ENCODE results near the gene INSYN1. TPM values are rescaled to one million over a fixed set of nuclear protein-coding genes. Genes with fewer than 3 reads are reported as not detected.
"Not testable (repeated sequence)": the region's sequence is repeated elsewhere in the genome, so short reads cannot be mapped to it uniquely, and the experiment has no call there.

Gene INSYN1
- polyA plus RNA-seq, 1 donor: 3.7 TPM

DNA sequence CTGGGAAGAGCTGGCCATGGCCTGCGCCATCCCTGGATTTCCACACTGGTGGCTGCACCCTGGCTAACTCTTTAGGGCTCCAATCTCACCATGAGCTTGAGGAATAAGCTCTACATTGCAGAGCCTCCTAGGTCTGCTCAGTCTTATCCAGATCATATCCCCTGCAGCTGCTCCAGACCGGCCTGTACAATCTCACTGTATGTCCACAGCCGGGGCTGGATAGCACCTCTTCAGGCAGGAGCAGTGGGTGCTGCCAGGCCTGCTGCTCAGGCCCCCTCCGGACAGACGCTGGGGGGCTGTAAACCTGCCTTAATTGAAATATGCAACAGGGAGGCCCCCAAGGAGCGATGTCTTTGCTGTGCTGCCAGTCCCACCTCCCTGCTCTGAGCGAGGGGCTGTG lies 15.6 kb downstream of the INSYN1 start:
- Histone ChIP-seq H3K4me3 (ENCODE audit: low read length) (no peak overlapping the region), H3K9me3 (ENCODE audit: control insufficient read depth, low read depth, low read length) (no peaks in the 10 kb centered on the region), H3K27me3 (ENCODE audit: control insufficient read depth, insufficient read depth, low read length) (peaks cover 6% of the 10 kb centered on the region), H3K27ac (ENCODE audit: low read length) (no peak overlapping the region), H3K36me3 (ENCODE audit: control insufficient read depth, insufficient read depth, low read length) (no peaks in the 10 kb centered on the region), H3K4me1 (ENCODE audit: control insufficient read depth, insufficient read depth, low read length) (no peaks in the 10 kb centered on the region)
- WGBS (ENCODE audit: insufficient coverage, low lambda C conversion rate): no CpG with 5 or more reads among the region's 7 CpGs
- no peak for DNase-seq

DNA sequence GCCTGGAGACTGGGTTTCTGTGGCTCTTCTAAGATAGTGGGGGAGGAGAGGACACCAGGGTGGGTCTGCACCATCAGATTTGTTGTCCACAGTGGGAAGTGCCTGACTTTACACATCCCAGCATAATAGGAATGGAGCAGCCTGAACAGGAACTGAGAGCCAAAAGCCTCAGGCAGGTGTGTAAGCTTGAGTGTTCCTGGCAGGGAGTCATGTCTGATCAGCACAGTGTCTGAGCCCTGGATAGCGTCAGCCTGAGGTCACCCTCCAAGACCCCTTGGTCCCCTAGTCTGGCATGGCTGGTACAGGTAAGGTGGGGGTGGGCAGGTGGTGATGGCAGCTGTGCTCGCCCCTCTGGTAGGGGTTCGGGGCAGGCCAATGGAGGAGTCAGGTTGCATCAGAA lies 20.2 kb downstream of the INSYN1 start:
- peaks cover 6% of the 10 kb centered on the region for H3K27me3 ChIP-seq (ENCODE audit: control insufficient read depth, insufficient read depth, low read length)
- no peaks in the 10 kb centered on the region for H3K4me1 ChIP-seq (ENCODE audit: control insufficient read depth, insufficient read depth, low read length)
- H3K9me3 ChIP-seq (ENCODE audit: control insufficient read depth, low read depth, low read length): no peaks in the 10 kb centered on the region
- no peak overlapping the region for H3K4me3 ChIP-seq (ENCODE audit: low read length)
- no peak for DNase-seq
- H3K36me3 ChIP-seq (ENCODE audit: control insufficient read depth, insufficient read depth, low read length): no peaks in the 10 kb centered on the region
- no CpG with 5 or more reads among the region's 3 CpGs for WGBS (ENCODE audit: insufficient coverage, low lambda C conversion rate)
- no peak overlapping the region for H3K27ac ChIP-seq (ENCODE audit: low read length)

DNA sequence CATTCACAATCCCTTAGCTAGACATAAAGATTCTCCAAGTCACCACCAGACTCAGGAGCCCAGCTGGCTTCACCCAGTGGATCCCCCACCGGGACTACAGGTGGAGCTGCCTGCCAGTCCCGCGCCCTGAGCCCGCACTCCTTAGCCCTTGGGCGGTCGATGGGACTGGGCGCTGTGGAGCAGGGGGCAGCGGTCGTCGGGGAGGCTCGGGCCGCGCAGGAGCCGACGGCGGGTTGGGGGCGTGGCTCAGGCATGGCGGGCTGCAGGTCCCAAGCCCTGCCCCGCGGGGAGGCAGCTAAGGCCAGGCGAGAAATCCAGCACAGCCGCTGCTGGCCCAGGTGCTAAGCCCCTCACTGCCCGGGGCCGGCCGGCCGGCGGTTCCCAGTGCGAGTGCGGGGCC lies 21.1 kb downstream of the INSYN1 start:
- not testable (repeated sequence) for H3K27me3 ChIP-seq (ENCODE audit: control insufficient read depth, insufficient read depth, low read length); H3K4me3 ChIP-seq (ENCODE audit: low read length); H3K4me1 ChIP-seq (ENCODE audit: control insufficient read depth, insufficient read depth, low read length); H3K27ac ChIP-seq (ENCODE audit: low read length); DNase-seq; H3K36me3 ChIP-seq (ENCODE audit: control insufficient read depth, insufficient read depth, low read length); H3K9me3 ChIP-seq (ENCODE audit: control insufficient read depth, low read depth, low read length)
- no CpG with 5 or more reads among the region's 29 CpGs for WGBS (ENCODE audit: insufficient coverage, low lambda C conversion rate)

DNA sequence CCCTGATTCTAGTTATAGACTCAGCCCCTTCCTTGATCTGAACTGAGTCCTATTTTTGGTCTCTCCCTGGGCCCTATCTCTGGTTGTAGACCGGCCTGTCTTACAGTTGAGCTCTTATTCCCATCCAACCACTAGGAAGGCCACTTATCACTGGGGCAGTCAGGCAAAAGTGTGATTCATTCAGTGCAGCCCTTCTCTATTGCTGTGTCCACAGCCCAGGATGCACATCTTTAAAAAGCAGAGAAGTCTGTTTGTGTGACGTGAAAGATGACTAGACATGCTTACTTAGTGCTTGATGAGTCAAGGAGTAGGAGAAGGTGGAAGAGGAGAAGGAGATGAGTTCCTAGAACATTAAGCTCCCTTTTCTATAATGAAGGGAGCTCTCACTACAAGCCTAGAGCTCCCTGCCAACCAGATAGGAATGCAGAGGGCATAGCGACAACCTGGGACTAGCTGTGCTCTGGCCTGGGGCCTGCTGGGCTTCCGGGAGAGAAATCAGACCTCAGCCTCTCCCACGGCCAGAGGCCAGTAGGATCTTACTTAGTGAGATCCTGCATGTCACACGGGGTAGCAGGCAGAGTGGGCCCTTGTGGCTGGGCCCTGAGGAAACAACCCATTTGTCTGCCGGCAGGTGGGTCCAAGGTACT lies 25.7 kb downstream of the INSYN1 start:
- H3K36me3 ChIP-seq (ENCODE audit: control insufficient read depth, insufficient read depth, low read length): no peaks in the 10 kb centered on the region
- no CpG with 5 or more reads among the region's 7 CpGs for WGBS (ENCODE audit: insufficient coverage, low lambda C conversion rate)

DNA sequence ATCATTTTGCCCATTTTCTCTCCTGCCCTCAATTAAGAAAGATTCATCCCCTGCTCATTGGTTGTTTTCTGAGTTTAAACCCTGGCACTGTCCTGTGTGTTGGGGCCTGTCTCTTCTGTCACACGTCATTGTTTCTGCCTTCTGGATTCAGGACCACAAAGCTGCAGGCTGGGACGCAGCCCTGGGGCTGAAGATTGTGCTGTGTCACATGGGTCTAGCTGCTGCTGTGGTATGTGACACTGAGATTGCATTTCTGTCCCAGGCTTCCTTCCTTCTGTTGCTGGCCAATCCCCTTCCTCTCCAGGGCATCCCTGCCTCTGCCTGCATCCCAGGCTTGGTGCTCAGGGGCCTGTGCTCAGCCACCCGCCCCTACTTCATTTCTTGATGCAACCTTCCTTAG lies 28.9 kb downstream of the INSYN1 start:
- WGBS (ENCODE audit: insufficient coverage, low lambda C conversion rate): no CpG with 5 or more reads among the region's 3 CpGs
- DNase-seq: no peak
- Histone ChIP-seq H3K27me3 (ENCODE audit: control insufficient read depth, insufficient read depth, low read length) (no peaks in the 10 kb centered on the region), H3K4me1 (ENCODE audit: control insufficient read depth, insufficient read depth, low read length) (no peaks in the 10 kb centered on the region), H3K27ac (ENCODE audit: low read length) (no peak overlapping the region), H3K9me3 (ENCODE audit: control insufficient read depth, low read depth, low read length) (no peaks in the 10 kb centered on the region), H3K4me3 (ENCODE audit: low read length) (no peak overlapping the region), H3K36me3 (ENCODE audit: control insufficient read depth, insufficient read depth, low read length) (no peaks in the 10 kb centered on the region)

More for the DNA sequence above, 25.7 kb downstream of the INSYN1 start:
- Histone ChIP-seq H3K27ac (ENCODE audit: low read length) (no peak overlapping the region), H3K4me1 (ENCODE audit: control insufficient read depth, insufficient read depth, low read length) (no peaks in the 10 kb centered on the region), H3K27me3 (ENCODE audit: control insufficient read depth, insufficient read depth, low read length) (no peaks in the 10 kb centered on the region), H3K4me3 (ENCODE audit: low read length) (no peak overlapping the region), H3K9me3 (ENCODE audit: control insufficient read depth, low read depth, low read length) (no peaks in the 10 kb centered on the region)
- DNase-seq: no peak

DNA sequence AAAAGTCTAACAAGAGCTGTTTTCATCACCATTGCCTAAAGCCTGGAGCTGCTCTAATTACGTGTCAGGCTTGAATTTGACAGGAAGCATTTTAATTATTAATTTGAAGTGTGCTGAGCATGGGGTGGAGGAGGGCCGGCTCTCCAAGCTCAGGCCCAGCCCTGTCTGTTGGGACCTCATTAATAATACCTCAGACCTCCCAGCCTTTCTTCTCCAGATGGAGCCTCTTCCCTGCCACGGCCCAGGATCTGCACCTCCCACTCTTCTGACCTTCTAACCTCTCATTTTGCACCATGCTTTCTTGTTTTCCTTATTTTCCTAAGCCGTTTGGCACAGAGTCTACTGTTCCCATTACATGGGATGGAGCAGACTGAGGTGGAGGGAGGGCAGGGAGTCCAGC lies 30.0 kb downstream of the INSYN1 start:
- no peak overlapping the region for H3K4me3 ChIP-seq (ENCODE audit: low read length)
- no peaks in the 10 kb centered on the region for H3K9me3 ChIP-seq (ENCODE audit: control insufficient read depth, low read depth, low read length)
- DNase-seq: no peak
- no peaks in the 10 kb centered on the region for H3K36me3 ChIP-seq (ENCODE audit: control insufficient read depth, insufficient read depth, low read length)
- no peaks in the 10 kb centered on the region for H3K4me1 ChIP-seq (ENCODE audit: control insufficient read depth, insufficient read depth, low read length)
- no peaks in the 10 kb centered on the region for H3K27me3 ChIP-seq (ENCODE audit: control insufficient read depth, insufficient read depth, low read length)
- 0% methylated on average over 1 of the region's 4 CpGs for WGBS (ENCODE audit: insufficient coverage, low lambda C conversion rate)
- no peak overlapping the region for H3K27ac ChIP-seq (ENCODE audit: low read length)

DNA sequence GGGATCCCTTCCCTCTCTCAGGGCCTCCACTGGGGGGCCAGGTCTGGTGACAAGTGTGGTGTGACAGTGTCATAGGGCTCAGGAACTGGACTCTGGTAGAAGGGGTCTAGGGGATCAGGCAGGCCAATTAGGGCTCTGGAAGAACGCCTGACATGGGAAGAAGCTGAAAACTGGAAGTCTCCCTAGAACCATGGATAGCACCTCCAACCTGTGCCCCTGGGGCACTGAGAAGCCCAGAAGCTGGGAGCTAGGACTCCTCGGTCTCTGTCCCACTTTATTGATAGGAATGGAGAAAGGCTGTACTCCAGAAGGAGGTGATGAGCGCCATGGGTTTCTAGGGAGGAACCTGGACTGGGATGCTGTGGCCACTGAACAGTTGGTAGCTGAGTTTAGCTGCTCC lies 30.7 kb downstream of the INSYN1 start:
- H3K36me3 ChIP-seq (ENCODE audit: control insufficient read depth, insufficient read depth, low read length): no peaks in the 10 kb centered on the region
- no peaks in the 10 kb centered on the region for H3K27me3 ChIP-seq (ENCODE audit: control insufficient read depth, insufficient read depth, low read length)
- no peaks in the 10 kb centered on the region for H3K4me1 ChIP-seq (ENCODE audit: control insufficient read depth, insufficient read depth, low read length)
- H3K9me3 ChIP-seq (ENCODE audit: control insufficient read depth, low read depth, low read length): no peaks in the 10 kb centered on the region
- no CpG with 5 or more reads among the region's 3 CpGs for WGBS (ENCODE audit: insufficient coverage, low lambda C conversion rate)
- DNase-seq: no peak
- no peak overlapping the region for H3K4me3 ChIP-seq (ENCODE audit: low read length)
- no peak overlapping the region for H3K27ac ChIP-seq (ENCODE audit: low read length)

DNA sequence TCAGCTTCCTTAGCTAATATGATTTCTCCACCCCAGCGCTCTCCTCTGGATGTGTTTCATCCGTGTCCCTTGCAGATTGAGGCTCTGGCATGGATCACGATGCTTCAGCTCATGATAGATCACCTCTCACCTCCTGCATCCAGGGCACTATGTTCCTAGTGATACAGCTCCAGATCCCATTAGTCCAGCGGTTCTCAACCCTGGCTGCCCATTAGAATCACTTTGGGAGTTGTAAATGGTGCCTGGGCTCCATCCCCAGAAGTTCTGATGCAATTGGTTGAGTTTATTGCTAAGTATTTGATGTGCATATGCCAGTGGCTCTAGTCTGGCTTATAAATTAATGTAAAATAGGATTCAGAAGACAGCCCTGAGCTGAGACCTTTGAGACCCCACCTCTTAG lies 34.5 kb downstream of the INSYN1 start:
- no peaks in the 10 kb centered on the region for H3K9me3 ChIP-seq (ENCODE audit: control insufficient read depth, low read depth, low read length)
- no peaks in the 10 kb centered on the region for H3K4me1 ChIP-seq (ENCODE audit: control insufficient read depth, insufficient read depth, low read length)
- H3K27ac ChIP-seq (ENCODE audit: low read length): no peak overlapping the region
- no peak overlapping the region for H3K4me3 ChIP-seq (ENCODE audit: low read length)
- 80% methylated on average over 1 of the region's 4 CpGs for WGBS (ENCODE audit: insufficient coverage, low lambda C conversion rate)
- no peaks in the 10 kb centered on the region for H3K27me3 ChIP-seq (ENCODE audit: control insufficient read depth, insufficient read depth, low read length)
- peaks cover 10% of the 10 kb centered on the region for H3K36me3 ChIP-seq (ENCODE audit: control insufficient read depth, insufficient read depth, low read length)
- no peak for DNase-seq

DNA sequence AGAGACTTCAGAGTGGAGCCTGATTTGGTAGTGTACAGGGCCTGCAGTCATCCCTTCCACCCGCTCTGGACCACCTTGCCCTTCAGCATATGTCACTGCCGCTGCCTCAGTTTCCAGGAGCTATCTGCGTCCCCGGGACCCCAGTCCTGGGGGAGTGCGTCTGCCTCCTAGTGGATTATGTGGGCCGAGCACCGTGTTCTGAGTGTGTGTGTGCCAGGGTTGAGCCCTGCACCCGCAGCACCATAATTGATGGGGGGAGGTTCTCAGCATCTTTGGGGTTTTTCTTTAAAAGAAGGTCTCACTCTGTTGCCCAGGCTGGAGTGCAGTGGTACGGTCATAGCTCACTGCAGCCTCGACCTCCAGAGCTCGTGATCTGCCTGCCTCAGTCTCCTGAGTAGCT lies 35.3 kb downstream of the INSYN1 start:
- H3K9me3 ChIP-seq (ENCODE audit: control insufficient read depth, low read depth, low read length): no peaks in the 10 kb centered on the region
- no peaks in the 10 kb centered on the region for H3K27me3 ChIP-seq (ENCODE audit: control insufficient read depth, insufficient read depth, low read length)
- H3K4me3 ChIP-seq (ENCODE audit: low read length): no peak overlapping the region
- H3K4me1 ChIP-seq (ENCODE audit: control insufficient read depth, insufficient read depth, low read length): no peaks in the 10 kb centered on the region
- WGBS (ENCODE audit: insufficient coverage, low lambda C conversion rate): no CpG with 5 or more reads among the region's 11 CpGs
- no peak for DNase-seq
- no peak overlapping the region for H3K27ac ChIP-seq (ENCODE audit: low read length)
- peaks cover 19% of the 10 kb centered on the region for H3K36me3 ChIP-seq (ENCODE audit: control insufficient read depth, insufficient read depth, low read length)

DNA sequence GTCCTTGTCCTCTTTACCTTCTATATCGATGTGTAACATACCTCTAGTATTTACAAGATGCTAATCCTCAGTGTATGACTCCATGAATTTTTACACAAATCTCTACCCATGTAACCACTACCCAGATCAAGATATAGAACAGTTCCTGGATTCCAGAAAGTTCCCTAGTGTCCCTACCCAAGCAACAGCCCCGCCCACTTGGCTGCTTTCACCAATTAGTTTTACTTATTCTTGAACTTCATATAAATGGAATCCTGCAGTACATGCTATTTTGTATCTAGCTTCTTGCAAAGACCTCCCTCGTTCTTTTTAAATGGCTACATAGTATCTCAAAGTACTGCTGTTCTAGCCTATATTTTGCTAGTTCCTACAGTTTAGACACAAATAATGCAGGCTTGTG lies 35.9 kb downstream of the INSYN1 start:
- Histone ChIP-seq H3K9me3 (ENCODE audit: control insufficient read depth, low read depth, low read length) (no peaks in the 10 kb centered on the region), H3K4me3 (ENCODE audit: low read length) (no peak overlapping the region), H3K36me3 (ENCODE audit: control insufficient read depth, insufficient read depth, low read length) (peaks cover 24% of the 10 kb centered on the region), H3K4me1 (ENCODE audit: control insufficient read depth, insufficient read depth, low read length) (no peaks in the 10 kb centered on the region), H3K27ac (ENCODE audit: low read length) (no peak overlapping the region), H3K27me3 (ENCODE audit: control insufficient read depth, insufficient read depth, low read length) (no peaks in the 10 kb centered on the region)
- whole genome bisulfite sequencing (ENCODE audit: insufficient coverage, low lambda C conversion rate): no CpG with 5 or more reads among the region's 3 CpGs
- DNase-seq: no peak

DNA sequence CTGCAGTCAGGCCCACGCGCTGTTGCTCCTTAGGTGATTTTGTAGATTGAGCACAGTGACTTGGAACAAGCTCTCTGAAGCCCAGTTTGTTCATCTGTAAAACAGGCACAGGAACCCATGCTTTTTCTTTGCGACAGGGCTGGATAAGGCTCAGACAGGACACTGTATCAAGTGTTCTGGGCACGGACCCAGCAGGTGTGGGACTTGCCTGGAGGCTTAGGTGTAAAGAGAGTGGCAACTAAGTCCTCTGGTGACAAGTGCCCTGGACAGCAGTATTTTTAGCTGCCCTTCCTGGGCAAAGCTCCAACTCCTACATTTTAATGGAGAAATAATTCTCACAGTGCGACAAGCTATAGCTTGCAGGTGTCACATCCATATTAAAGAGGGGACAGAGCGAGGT lies 36.7 kb downstream of the INSYN1 start:
- Histone ChIP-seq H3K36me3 (ENCODE audit: control insufficient read depth, insufficient read depth, low read length) (peaks cover 27% of the 10 kb centered on the region), H3K4me1 (ENCODE audit: control insufficient read depth, insufficient read depth, low read length) (no peaks in the 10 kb centered on the region), H3K27ac (ENCODE audit: low read length) (no peak overlapping the region), H3K4me3 (ENCODE audit: low read length) (no peak overlapping the region), H3K27me3 (ENCODE audit: control insufficient read depth, insufficient read depth, low read length) (no peaks in the 10 kb centered on the region), H3K9me3 (ENCODE audit: control insufficient read depth, low read depth, low read length) (no peaks in the 10 kb centered on the region)
- DNase-seq: no peak
- no CpG with 5 or more reads among the region's 6 CpGs for WGBS (ENCODE audit: insufficient coverage, low lambda C conversion rate)
